Nephron progenitor cell (in vitro differentiated cells): ENCODE data around the gene ATF7IP2.

Source experiments
- DNase-seq: peaks from one replicate; pipeline ENCODE4 v3.0.0; 2021
- H3K27ac Mint-ChIP-seq: 2 replicates; pipeline ENCODE4 v1.8.0; 2021; ENCODE audit warnings: mild to moderate bottlenecking, moderate library complexity, mixed read lengths
- H3K27me3 Mint-ChIP-seq: 2 replicates; pipeline ENCODE4 v1.8.0; 2021; ENCODE audit warnings: mild to moderate bottlenecking, low read depth, mixed read lengths; ENCODE audit not compliant: poor library complexity
- H3K36me3 Mint-ChIP-seq: 2 replicates; pipeline ENCODE4 v1.8.0; 2021; ENCODE audit warnings: low read depth, mixed read lengths
- H3K4me1 Mint-ChIP-seq: 2 replicates; pipeline ENCODE4 v1.8.0; 2021; ENCODE audit warnings: mixed read lengths
- H3K4me3 Mint-ChIP-seq: 2 replicates; pipeline ENCODE4 v1.8.0; 2021; ENCODE audit warnings: mild to moderate bottlenecking, moderate library complexity, mixed read lengths
- H3K9me3 Mint-ChIP-seq: 2 replicates; pipeline ENCODE4 v1.8.0; 2021; ENCODE audit warnings: mild to moderate bottlenecking, moderate library complexity, mixed read lengths
- CTCF ChIP-seq: fragments of 200-600 bp; sonication (generic); IDR thresholded peaks from 2 replicates; pipeline ENCODE4 v1.5.0; 2021; ENCODE audit warnings: antibody characterized with exemption

ATF7IP2 gene

GRCh38 chr16:10509534-10510025 lies 123.7 kb downstream of the ATF7IP2 start:
- H3K9me3 Mint-ChIP-seq, result peaks cover 3% of the 10 kb centered on the region
- peak; percentile 75 for TF ChIP-seq CTCF
- peak; percentile 69 for DNase-seq
- H3K4me3 Mint-ChIP-seq, result no peak overlapping the region
- peaks cover 4% of the 10 kb centered on the region for H3K36me3 Mint-ChIP-seq
- no peak overlapping the region for H3K27ac Mint-ChIP-seq
- H3K4me1 Mint-ChIP-seq, result peaks cover 39% of the 10 kb centered on the region
- H3K27me3 Mint-ChIP-seq, result peaks cover 9% of the 10 kb centered on the region

DNA sequence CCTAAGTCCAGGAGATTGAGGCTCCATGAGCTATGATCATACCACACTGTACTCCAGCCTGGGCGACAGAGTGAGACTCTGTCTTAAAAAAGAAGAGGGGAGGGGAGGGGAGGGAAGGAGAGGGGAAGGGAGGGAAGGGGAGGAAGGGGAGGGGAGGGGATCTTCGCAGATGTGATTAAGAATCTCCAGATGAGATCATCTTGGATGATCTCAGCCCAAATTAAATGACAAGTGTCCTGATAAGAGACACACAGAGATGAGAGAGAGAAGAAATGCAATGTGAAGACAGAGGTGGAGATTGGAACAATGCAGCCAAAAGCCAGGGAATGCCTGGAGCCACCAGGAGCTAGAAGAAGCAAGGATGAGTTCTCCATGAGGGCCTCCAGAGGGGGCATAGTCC lies 124.4 kb downstream of the ATF7IP2 start:
- no peak for TF ChIP-seq CTCF
- Mint-ChIP-seq H3K27ac (no peak overlapping the region), H3K4me1 (peaks cover 32% of the 10 kb centered on the region), H3K9me3 (peaks cover 3% of the 10 kb centered on the region), H3K4me3 (no peak overlapping the region), H3K27me3 (peaks cover 9% of the 10 kb centered on the region), H3K36me3 (peaks cover 4% of the 10 kb centered on the region)
- DNase-seq, result no peak

GRCh38 chr16:10511829-10512228 lies 126.0 kb downstream of the ATF7IP2 start:
- TF ChIP-seq CTCF, result no peak
- H3K27me3 Mint-ChIP-seq, result peaks cover 3% of the 10 kb centered on the region
- DNase-seq, result no peak
- H3K4me1 Mint-ChIP-seq, result peaks cover 27% of the 10 kb centered on the region
- H3K36me3 Mint-ChIP-seq, result peaks cover 4% of the 10 kb centered on the region
- H3K27ac Mint-ChIP-seq, result no peak overlapping the region
- H3K9me3 Mint-ChIP-seq, result peaks cover 5% of the 10 kb centered on the region
- no peak overlapping the region for H3K4me3 Mint-ChIP-seq

- Mint-ChIP-seq H3K27ac (no peak overlapping the region), H3K36me3 (peaks cover 4% of the 10 kb centered on the region), H3K27me3 (no peaks in the 10 kb centered on the region), H3K9me3 (peaks cover 5% of the 10 kb centered on the region), H3K4me1 (peaks cover 19% of the 10 kb centered on the region), H3K4me3 (no peak overlapping the region)
- TF ChIP-seq CTCF, result peak; percentile 77
- peak; percentile 51 for DNase-seq
These were observed 128.7 kb downstream of the ATF7IP2 start for GRCh38 chr16:10514369-10515055.

- H3K4me3 Mint-ChIP-seq, result no peak overlapping the region
- peaks cover 5% of the 10 kb centered on the region for H3K9me3 Mint-ChIP-seq
- peaks cover 4% of the 10 kb centered on the region for H3K27me3 Mint-ChIP-seq
- DNase-seq, result no peak
- H3K27ac Mint-ChIP-seq, result no peak overlapping the region
- TF ChIP-seq CTCF, result no peak
- no peaks in the 10 kb centered on the region for H3K36me3 Mint-ChIP-seq
- H3K4me1 Mint-ChIP-seq, result peaks cover 15% of the 10 kb centered on the region
These were observed 132.0 kb downstream of the ATF7IP2 start for GRCh38 chr16:10517868-10518267.

DNA sequence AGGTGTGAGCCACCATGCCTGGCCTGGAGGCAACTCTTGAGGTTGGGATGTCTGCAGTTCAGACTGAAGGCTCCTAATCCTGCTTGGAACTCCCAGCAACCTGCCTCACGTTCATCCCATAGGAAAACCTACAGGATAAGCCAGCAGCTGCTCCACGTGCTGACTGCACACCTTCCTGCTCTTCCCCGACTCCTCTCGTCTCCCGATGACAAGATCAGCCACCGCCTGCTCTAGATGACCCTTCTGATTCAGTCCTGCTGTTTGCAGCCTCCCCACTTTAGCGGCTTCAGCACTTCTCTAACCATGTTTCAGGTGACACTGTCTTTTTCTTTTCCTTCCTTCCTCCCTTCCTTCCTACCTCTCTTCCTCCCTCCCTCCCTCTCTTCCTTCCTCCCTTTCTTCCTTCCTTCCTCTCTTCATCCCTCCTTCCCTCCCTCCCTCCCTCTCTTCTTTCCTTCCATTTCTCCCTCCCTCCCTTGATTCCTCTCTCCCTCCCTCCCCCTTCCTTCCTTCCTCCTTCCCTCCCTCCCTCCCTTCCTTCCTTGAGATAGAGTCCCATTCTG lies 132.7 kb downstream of the ATF7IP2 start:
- Mint-ChIP-seq H3K4me1 (peaks cover 12% of the 10 kb centered on the region), H3K4me3 (no peak overlapping the region), H3K27ac (no peak overlapping the region), H3K36me3 (no peaks in the 10 kb centered on the region), H3K9me3 (peaks cover 5% of the 10 kb centered on the region), H3K27me3 (peaks cover 4% of the 10 kb centered on the region)
- TF ChIP-seq CTCF, result no peak
- DNase-seq, result no peak
